Stimulated activated CD4-positive, alpha-beta T cell treated with anti-CD3 and anti-CD28 coated beads, Interleukin-4, amount 100 ng/mL, for 24 hours (primary cell): ENCODE measurements around the gene DUSP15.

ENCODE experiments used
- DNase-seq: peaks from one replicate; pipeline ENCODE4 v3.0.0-alpha.2; 2020

Gene DUSP15

DNA sequence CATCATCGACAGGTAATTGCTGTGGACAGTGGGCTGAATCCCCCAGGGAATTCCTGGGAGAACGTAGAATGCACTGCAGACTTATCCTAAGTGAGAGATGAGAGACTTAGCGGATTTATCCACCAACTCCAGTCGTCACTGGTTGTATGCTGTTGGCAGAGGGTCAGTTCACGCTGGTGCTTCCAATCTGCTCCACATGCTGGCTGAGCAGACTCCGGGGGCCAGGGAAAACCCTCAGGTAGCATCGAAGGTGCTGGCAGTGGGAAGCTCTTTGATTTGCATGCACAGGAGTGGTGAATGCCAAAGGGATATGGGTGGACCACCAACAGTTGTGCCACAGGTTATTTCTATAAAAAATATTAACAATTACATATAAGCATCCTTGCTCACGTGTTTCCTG is 20.3 kb upstream of the DUSP15 start:
- DNase-seq, result no peak

DNA sequence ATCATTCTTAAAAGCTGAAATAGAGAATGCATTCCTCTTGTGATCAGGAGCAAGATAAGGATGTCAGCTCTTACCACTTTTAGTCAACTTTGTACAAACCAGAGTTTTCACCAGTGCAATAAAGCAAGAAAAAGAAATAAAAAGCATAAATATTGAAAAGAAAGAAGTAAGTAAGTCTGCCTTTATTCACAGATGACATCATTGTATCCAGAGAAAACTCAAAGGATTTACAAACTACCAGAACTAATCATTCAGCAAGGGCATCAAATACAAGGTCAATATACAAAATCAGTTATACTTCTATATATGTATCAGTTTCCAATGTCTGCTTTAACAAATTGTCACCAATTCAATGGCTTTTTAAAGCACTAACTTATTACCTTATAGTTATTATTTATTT is 13.5 kb upstream of the DUSP15 start:
- no peak for DNase-seq

GRCh38 chr20:31881945-31882344 is 11.6 kb upstream of the DUSP15 start:
- DNase-seq, result no peak

GRCh38 chr20:31879143-31879987 is 9.0 kb upstream of the DUSP15 start:
- DNase-seq, result peak; percentile 86

DNA sequence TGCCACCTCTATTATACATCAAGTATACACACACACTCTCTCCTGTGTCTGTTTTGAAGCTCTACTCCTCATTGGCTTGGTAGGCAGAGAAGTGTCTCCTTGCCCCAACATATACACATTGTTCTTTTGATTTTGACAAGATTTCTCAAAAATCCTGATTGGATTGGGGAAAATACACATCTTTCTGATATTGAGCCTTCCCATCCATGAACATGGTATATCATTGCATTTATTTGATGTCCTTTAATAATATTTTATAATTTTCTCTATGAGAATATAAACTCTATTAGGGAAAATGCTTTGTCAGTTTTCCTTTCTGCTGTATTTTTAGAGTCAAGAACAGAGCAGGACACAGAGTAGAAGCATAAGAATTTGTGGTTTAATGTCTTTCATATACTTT is 7.4 kb upstream of the DUSP15 start:
- DNase-seq, result no peak

GRCh38 chr20:31875671-31876070 is 5.3 kb upstream of the DUSP15 start:
- no peak for DNase-seq

GRCh38 chr20:31872406-31872805 is 2.1 kb upstream of the DUSP15 start:
- no peak for DNase-seq

- DNase-seq, result no peak
Observed at GRCh38 chr20:31871618-31871954, 1.3 kb upstream of the DUSP15 start.

- no peak for DNase-seq
Observed at GRCh38 chr20:31870726-31871617, 645 bp upstream of the DUSP15 start.

DNA sequence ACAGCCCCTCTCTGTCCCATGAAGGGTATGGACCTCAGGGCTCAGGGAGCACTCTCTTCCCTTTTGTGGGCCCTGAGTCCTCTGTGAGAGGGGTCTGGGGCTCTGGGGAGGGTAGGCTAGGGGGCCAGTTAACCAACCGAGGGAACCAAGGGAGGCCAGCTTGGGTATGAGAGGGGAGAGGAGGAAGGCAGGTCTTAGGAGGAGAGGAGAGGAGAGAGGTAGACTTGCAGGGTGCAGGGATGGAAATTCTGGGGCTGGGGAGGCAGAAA is 720 bp downstream of the DUSP15 start:
- DNase-seq, result no peak

GRCh38 chr20:31868853-31869672 is 1.3 kb downstream of the DUSP15 start:
- no peak for DNase-seq

DNA sequence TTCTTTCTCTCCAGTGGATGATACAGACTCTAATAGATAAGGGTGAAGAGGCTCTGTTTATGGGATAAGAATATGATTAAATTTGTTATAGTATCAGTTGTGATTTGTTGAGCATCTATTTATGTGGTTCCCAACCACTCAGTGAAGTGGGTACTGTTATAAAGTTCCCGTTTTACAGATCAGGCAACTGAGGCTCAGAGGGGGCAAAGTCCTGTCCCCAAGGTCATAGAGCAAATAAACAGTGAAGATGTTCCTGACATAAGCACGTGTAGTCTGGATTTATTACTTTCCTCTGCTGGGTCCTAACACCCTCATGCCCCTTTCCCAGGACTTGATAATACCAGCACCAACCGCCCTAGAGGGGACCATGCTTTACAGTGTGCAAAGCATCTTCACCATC is 4.1 kb downstream of the DUSP15 start:
- no peak for DNase-seq

- no peak for DNase-seq
Observed at GRCh38 chr20:31864521-31865400, 5.6 kb downstream of the DUSP15 start.

DNA sequence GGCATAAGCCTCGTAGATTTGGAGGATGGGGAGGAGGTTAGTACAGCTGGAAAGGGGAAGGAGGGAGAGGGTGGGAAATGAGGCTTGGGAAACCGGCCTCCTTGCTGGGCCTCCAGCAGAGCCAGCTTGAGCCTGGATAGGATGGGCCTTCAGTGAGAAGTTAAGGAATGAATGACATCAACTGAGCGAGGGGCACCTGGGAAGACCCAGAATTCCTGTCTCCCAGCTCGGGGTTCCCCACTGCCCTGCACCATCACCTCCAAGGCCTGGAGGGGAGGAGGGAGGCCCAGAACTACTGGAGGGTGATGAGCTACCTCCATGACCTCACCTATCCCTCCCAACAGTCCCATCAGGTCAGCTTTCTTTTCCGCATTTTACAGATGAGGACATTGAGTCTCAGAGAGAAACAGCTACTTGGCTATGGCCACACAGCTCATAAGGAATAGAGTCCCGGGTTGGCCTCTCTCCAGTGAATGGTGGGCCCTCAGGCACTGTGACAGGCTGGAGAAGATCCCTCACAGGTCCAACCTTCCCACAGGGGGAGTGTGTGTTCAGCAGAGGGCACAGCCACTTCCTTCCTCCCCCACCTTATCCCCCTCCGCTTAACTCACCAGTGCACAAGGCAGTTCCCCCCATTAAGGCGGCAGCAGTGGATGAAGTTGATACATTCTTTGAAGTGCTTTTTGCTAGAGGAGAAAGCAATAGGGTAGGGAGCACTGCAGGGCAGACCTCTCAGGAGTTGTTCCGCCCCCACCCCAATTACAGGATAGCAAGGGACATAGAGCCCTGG is 6.8 kb downstream of the DUSP15 start:
- no peak for DNase-seq

DNA sequence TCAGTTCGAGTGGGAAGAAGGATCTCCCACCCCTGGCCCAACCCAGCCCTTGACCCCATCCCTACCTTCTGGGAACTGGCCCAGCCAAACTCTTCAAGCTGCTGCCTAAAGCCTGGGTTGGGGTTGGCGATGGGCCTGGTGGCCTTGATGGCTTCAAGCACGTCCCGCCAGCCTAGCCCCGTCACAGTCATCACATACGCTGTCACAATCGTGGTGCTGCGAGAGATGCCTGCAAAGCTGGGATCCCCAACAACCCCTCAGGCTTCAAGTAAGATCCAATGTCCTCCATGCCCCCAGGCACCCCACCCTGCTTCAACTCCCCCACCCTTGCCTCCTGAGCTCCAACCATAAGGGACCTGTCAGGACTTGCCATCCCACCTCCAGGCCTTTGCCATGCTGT is 7.8 kb downstream of the DUSP15 start:
- no peak for DNase-seq

GRCh38 chr20:31862157-31862470 is 8.2 kb downstream of the DUSP15 start:
- DNase-seq, result no peak

GRCh38 chr20:31861385-31862156 is 8.8 kb downstream of the DUSP15 start:
- peak; percentile 62 for DNase-seq

GRCh38 chr20:31861135-31861384 is 9.3 kb downstream of the DUSP15 start:
- no peak for DNase-seq

- DNase-seq, result no peak
Observed at GRCh38 chr20:31860390-31861134, 9.8 kb downstream of the DUSP15 start.

DNA sequence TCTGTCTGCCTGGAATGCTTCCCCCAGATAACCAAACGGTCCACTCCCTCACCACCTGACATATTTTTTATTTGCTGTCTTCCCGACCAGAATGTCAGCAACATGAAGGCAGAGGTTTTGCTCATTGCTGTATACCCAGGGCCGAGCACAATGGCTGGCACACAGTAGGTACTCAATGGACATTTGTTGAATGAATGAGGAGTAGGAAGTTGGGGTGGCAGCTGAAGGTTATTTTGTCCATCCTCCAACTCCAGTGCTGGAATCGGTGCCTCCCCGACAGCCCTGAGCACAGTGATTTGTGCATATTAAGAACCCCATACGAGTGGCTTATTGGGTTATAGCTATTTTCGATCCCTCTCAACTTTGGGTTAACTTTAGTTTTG is 10.3 kb downstream of the DUSP15 start:
- DNase-seq, result no peak
